H7 (cell line): ENCODE measurements around the gene MCM9. TPM values are rescaled to one million over a fixed set of nuclear protein-coding genes. Genes with fewer than 3 reads are reported as not detected.
"Not testable (repeated sequence)": the region's sequence is repeated elsewhere in the genome, so short reads cannot be mapped to it uniquely, and the experiment has no call there.

Experiments used
- DNase-seq: peaks from one replicate; pipeline ENCODE4 v3.0.0; 2012
- H3K27me3 ChIP-seq: 2 replicates; pipeline ENCODE4 v1.6.0; 2011; ENCODE audit warnings: mild to moderate bottlenecking, low read length; ENCODE audit not compliant: control insufficient read depth, insufficient read depth
- H3K36me3 ChIP-seq: replicated peaks from 2 replicates; pipeline ENCODE4 v1.5.1; 2011; ENCODE audit warnings: low read length; ENCODE audit not compliant: control insufficient read depth, insufficient read depth
- H3K4me3 ChIP-seq: 2 replicates; pipeline ENCODE4 v1.5.1; 2011; ENCODE audit warnings: low read depth, mild to moderate bottlenecking, control low read depth, low read length, moderate library complexity; ENCODE audit not compliant: insufficient read depth
- total RNA-seq: library from RNA; depleted of rRNA; stranded (reverse); fragments of >200 nt; shearing (Covaris generic); gene quantifications from 2 replicates; pipeline ENCODE4 v1.2.3, GENCODE V29; 2014

The MCM9 gene
- total RNA-seq, 1 experiment from 2014 or later, result 8.7 TPM

DNA sequence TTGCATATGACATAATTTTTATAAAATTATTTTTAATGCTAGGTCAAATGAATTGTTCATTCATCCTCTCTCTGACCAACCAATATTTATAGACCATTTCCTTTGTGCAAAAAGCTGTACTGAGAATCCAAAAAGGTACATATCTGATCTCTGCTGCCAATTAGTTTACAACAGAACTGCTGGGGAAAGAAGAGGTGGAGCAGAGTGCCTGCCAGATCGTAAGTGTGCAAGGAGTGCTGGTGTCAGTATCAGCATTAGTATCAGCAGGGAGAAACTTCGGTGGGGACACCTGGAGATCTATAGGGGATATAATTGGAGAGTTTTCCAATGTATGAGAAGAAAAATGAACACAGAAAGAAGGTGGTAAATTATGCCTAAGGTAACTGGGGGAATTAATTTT, 104.3 kb downstream of the MCM9 start:
- no peak overlapping the region for H3K4me3 ChIP-seq

DNA sequence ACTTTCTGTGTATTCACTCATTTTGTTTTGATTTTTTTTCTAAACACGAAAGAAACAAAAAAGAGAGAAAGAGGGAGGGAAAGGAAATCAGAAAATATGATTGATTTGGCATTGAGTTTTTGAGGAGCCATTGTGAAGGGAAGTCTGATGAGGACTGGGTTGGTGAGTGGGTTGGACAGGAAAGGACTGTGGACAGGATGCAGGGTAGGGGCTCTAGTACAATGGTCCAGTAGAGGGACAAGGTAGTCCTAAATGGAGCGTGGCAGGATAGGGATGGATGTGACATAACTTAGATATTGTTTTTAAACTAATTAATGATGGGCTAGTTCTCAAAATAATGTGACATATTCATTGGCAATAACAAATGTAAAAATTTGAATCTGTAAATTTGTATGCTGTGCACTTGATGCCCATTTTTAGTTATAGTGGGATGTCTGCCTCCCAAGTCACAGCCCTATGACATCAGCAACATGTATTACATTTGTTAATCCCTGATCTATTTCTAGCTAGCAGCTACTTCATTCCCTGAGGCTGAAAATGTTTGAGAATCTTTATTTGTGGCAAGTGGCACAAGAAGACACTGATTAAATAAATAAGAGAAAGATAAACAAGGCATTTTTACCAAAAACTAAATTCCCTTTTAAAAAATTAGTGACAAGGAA, 105.0 kb downstream of the MCM9 start:
- H3K4me3 ChIP-seq, result no peak overlapping the region
- H3K36me3 ChIP-seq, result no peaks in the 10 kb centered on the region
- no peaks in the 10 kb centered on the region for H3K27me3 ChIP-seq
- no peak for DNase-seq

More for the DNA sequence above, 104.3 kb downstream of the MCM9 start:
- Histone ChIP-seq H3K27me3 (no peaks in the 10 kb centered on the region), H3K36me3 (no peaks in the 10 kb centered on the region)
- DNase-seq, result no peak

DNA sequence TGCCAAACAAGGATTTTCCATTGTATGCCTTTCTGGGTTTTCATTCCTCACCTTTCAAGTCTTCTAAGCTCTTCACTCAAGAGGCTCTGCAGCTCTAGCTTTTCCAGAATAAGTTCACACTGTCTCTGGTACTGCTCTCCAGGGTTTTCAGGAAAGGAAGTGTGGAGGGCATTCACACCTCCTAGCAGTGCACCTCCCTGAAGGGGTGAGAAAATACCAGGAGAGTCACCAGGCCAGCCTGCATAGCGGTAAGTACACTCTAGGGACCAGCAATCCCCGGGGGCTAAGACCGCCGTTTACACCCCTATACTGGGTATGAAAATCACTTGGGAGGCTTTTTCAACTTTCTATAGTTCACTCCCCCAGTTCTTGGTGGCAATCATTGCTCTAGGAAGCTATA, 108.9 kb downstream of the MCM9 start:
- Histone ChIP-seq H3K27me3 (no peaks in the 10 kb centered on the region), H3K4me3 (no peak overlapping the region), H3K36me3 (no peaks in the 10 kb centered on the region)
- no peak for DNase-seq

DNA sequence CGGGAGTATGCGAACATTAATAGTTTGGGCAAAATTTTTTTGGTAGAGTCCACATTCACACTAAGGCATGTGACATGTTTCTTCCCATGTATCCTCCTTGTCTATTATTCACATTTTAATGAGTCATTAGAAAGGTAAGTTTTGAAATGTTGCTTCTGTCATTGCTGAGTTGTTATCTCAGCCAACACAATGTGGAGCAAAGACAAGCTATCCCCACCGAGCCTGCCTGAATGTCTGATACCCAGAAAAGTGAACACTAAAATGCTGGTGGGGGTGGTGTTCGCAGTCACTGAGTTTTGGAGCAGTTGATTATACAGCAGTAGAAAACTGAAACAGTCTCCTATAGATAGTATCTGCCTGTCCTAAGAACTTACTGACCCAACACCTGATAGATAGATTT, 109.3 kb downstream of the MCM9 start:
- Histone ChIP-seq H3K4me3 (no peak overlapping the region), H3K36me3 (no peaks in the 10 kb centered on the region), H3K27me3 (no peaks in the 10 kb centered on the region)
- no peak for DNase-seq

DNA sequence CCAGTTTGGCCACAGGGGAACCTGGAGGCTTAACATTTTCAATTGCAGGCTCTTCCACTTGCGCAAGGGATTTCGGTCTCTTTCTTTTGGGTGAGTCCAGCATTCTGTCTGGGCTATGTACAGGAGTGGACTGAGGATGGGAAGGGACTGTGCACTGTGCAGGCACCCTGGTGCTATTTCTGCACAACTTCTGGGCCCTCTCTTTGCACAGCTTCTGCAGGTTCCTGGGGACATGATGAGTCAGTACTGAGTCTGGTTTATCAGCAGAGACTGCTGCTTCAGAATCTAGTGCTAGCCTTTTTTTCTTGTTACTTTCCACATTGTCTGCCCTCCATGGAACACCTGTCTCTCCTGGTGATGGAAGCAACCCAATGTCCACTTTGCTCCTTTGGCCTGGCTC, 119.5 kb downstream of the MCM9 start:
- DNase-seq, result no peak
- no peaks in the 10 kb centered on the region for H3K27me3 ChIP-seq
- no peak overlapping the region for H3K4me3 ChIP-seq
- no peaks in the 10 kb centered on the region for H3K36me3 ChIP-seq

DNA sequence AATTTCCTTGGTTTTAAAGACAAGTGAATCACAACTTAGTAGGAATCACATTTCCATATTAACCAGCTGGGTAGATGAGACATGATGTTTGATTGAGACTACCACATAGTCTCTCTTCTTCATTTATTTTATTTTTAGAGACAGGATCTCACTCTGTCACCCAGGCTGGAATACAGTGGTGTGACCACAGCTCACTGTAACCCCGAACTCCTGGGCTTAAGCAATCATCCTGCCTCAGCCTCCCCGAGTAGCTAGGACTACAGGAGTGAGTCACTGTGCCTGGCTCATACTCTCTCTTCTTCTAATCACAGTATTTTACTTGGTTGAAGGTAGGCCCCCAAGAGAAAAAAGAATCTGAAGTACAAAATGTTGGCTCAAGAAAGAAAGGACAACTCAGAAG, 121.2 kb downstream of the MCM9 start:
- Histone ChIP-seq H3K36me3 (no peaks in the 10 kb centered on the region), H3K4me3 (no peak overlapping the region), H3K27me3 (no peaks in the 10 kb centered on the region)
- no peak for DNase-seq

DNA sequence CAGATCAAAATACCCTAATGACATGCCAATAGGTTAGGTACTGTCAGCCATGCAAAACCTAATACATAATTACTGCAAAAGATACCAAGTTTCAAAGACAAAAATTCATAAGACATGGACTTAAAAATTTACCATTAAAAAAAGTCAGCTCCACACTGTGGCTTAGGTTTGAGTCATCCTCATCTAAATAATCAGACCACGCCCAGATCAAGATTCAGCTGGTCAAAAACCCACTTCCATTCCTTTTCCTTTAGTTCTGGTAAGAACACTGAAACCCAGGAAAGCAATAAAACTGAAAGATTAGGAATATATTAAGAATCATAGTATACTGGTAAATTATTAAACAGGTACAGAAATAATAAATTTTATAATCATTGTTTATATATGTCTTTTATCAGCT, 122.0 kb downstream of the MCM9 start:
- no peak for DNase-seq
- Histone ChIP-seq H3K4me3 (no peak overlapping the region), H3K36me3 (no peaks in the 10 kb centered on the region), H3K27me3 (no peaks in the 10 kb centered on the region)

DNA sequence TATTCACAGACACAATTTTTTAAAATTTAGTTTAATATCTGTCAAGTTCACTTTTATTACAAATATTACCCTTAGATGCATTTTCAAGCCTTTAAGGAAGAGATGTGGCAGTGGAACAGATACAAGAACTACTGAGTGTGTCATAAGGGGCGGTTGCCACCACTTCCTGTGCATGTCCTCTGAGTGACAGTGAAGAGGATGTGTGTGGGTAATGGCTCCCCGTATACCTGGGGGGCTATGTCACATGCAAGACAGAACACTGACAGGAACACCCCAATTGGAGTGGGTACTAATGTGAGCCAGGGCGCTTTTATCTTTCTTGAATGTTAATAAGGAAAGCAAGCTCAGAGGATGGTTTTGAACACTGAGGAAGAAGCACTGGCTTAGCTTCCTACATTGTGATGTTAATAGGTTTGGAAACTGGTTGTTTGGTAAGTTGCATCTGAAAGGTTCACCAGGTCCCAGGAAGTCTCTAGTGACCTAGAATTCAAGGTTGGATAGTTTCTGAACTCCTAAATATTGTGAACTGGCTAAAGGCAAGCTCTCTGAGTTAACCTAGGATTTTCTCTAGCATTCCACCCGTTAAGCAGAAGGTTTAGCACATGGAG, 124.4 kb downstream of the MCM9 start:
- H3K4me3 ChIP-seq, result no peak overlapping the region
- no peaks in the 10 kb centered on the region for H3K27me3 ChIP-seq
- no peaks in the 10 kb centered on the region for H3K36me3 ChIP-seq
- no peak for DNase-seq

DNA sequence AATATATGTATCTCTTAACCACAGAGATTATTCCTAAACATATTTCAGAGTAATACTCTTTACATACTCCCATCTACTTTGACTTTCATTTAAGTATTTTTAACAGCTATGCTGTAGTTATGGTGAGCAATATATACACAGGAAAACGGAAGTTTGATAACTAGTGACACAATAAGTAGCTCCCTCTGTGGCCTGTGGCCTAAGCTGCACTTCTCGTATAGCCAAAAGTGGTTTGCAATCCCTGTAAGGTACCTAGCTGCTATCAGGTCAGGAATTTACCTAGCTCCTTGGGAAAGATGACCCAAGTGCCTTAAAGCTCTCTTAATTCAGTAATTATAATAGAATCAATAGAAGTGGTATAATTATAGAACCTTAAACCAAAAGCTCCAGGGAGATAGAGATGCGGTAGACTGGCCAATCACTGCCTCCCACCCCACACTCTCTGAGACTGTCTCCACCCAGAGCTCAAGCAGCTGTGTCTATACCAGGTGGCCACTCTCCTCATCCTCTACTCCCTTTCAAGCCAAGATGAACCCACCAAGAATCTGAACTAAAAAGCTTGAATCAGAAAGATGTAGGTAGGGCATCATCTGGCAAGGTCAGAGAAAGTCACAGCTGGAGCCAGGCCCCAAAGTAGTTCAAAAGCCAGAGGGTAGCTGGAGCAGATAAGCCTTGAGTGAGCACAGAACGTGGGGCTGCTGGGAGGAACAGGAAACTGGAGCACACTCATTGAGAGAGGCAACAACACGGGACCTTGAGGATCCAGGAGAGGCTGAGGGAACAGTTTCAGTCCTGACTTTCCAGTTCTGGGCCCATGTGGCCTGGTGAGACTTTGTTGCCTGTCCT, 125.9 kb downstream of the MCM9 start:
- DNase-seq, result no peak
- no peaks in the 10 kb centered on the region for H3K27me3 ChIP-seq
- H3K4me3 ChIP-seq, result no peak overlapping the region
- no peaks in the 10 kb centered on the region for H3K36me3 ChIP-seq

DNA sequence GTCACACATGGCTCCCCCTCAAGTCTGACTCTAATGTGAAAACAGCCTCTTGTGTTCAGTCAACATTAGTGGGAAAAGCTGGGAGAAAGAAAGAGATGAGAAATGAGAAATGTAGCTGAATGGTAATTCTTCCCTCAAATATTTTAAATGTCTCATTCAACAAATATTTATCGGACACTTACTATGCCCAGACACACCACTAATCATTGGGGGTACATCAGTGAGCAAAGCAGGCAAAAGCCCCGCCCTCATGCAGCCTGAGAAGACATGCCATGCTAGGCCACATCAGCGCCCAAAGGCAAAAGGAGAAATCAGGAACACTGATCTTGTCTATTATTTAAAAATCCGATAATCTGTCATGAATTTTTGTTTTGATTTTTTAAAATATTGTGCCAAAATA, 130.9 kb downstream of the MCM9 start:
- Histone ChIP-seq H3K27me3 (no peaks in the 10 kb centered on the region), H3K4me3 (no peak overlapping the region), H3K36me3 (no peaks in the 10 kb centered on the region)
- no peak for DNase-seq

DNA sequence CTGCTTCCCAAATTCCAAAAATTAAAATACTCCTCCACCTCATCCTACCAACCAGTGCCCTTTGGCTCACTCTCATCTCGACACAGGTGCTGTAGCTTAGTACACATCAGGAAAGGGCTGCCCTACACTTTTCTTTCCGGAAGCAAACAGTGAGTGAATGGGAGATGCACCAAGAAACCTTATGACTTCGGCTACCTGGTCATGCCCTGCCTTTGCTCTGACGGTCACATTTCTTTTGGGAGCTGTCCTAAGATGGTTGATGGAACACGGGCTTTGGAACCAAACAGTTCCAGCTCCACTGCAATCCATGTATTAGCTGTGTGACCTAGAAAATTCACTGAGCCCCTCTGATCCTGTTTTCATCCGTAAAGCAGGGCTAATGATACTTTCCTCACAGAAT, 133.7 kb downstream of the MCM9 start:
- DNase-seq, result no peak
- Histone ChIP-seq H3K36me3 (no peaks in the 10 kb centered on the region), H3K4me3 (no peak overlapping the region), H3K27me3 (no peaks in the 10 kb centered on the region)

DNA sequence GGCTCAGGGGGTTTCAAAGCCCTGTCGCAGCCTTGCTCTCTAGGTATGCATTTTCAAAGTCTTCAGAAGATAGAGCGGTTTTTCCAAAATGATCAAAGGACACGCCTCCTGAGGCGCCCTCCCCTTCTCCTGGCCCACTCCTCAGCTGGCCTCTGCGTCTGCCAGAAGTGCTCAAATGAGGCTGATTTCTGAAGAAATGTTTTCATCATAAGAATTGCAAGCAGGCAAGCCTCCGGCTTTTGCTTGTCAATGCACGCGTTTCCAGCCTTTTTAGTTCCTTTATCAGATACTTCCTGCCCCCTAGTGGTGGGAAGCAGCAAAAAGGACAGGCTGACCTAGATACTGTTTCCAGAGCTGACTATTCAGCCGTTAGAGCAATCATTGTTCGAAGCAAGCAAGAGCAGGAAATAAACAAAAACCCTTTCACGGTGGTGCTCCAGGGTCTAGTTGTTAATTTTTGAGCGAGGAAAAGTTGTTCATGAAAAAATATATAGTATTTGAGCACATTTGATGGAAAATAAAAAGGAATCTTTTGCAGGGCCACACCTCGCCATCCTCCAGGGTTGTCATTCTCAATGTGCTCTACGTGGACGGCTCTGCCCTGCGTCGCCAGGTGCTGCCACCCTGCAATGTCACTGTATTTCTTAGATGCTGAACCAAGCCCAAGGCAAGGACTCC, 134.4 kb downstream of the MCM9 start:
- H3K4me3 ChIP-seq, result no peak overlapping the region

DNA sequence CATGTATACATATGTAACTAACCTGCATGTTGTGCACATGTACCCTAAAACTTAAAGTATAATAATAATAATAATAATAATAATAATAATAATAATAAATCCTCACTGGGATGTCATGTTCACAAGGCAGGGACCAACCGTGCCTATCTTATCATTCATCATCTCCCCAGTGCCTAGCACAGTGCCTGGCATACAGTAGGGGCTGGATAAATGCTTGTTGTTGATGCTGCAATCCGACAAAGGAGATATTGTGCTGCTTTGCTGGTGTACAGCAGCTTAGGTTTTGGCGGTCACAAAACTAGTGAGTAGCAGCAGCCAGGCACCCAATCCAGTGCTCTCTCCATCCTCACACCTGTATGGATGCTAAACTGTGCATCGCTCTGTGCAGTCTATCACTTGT, 135.1 kb downstream of the MCM9 start:
- Histone ChIP-seq H3K27me3 (no peaks in the 10 kb centered on the region), H3K4me3 (no peak overlapping the region), H3K36me3 (no peaks in the 10 kb centered on the region)
- no peak for DNase-seq

More for the DNA sequence above, 134.4 kb downstream of the MCM9 start:
- Histone ChIP-seq H3K27me3 (no peaks in the 10 kb centered on the region), H3K36me3 (no peaks in the 10 kb centered on the region)
- DNase-seq, result peak; percentile 70

DNA sequence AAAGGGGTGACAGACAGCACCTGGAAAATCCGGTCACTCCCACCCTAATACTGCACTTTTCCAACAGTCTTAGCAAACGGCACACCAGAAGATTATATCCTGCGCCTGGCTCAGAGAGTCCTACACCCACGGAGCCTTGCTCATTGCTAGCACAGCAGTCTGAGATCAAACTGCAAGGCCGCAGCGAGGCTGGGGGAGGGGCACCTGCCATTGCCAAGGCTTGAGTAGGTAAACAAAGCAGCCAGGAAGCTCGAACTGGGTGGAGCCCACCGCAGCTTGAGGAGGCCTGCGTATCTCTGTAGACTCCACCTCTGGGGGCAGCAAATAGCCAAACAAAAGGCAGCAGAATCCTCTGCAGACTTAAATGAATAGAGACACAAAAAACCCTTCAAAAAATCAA, 138.4 kb downstream of the MCM9 start:
- not testable (repeated sequence) for H3K36me3 ChIP-seq, H3K27me3 ChIP-seq, H3K4me3 ChIP-seq, DNase-seq

DNA sequence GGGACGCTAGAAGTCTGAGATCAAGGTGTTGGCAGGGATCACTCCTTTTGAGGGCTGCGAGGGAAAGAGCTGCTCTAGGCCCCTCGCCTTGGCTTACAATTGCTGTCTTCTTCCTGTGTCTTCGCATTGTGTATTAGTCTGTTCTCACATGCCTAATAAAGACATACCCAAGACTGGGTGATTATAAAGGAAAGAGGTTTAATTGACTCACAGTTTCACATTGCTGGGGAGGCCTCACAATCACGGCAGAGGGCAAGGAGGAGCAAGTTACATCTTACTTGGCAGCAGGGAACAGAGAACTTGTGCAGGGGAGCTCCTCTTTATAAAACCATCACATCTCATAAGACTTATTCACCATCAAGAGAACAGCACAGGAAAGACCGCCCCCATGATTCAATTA, 143.5 kb downstream of the MCM9 start:
- DNase-seq, result no peak
- H3K4me3 ChIP-seq, result no peak overlapping the region
- no peaks in the 10 kb centered on the region for H3K27me3 ChIP-seq
- H3K36me3 ChIP-seq, result no peaks in the 10 kb centered on the region
